GM12891 (cell line): Measurements from ENCODE around the gene NR2C2.

Experiments used
- POLR2A ChIP-seq: IDR thresholded peaks from 2 replicates; pipeline ENCODE4 v1.6.1; 2011; ENCODE audit warnings: low read depth, low read length, control low read depth
- POLR2AphosphoS5 ChIP-seq: IDR thresholded peaks from 2 replicates; pipeline ENCODE4 v1.6.1; 2011; ENCODE audit warnings: low read depth, low read length, control low read depth
- SPI1 ChIP-seq: IDR thresholded peaks from 2 replicates; pipeline ENCODE4 v1.6.1; 2011; ENCODE audit warnings: low read depth, low read length, control low read depth

DNA sequence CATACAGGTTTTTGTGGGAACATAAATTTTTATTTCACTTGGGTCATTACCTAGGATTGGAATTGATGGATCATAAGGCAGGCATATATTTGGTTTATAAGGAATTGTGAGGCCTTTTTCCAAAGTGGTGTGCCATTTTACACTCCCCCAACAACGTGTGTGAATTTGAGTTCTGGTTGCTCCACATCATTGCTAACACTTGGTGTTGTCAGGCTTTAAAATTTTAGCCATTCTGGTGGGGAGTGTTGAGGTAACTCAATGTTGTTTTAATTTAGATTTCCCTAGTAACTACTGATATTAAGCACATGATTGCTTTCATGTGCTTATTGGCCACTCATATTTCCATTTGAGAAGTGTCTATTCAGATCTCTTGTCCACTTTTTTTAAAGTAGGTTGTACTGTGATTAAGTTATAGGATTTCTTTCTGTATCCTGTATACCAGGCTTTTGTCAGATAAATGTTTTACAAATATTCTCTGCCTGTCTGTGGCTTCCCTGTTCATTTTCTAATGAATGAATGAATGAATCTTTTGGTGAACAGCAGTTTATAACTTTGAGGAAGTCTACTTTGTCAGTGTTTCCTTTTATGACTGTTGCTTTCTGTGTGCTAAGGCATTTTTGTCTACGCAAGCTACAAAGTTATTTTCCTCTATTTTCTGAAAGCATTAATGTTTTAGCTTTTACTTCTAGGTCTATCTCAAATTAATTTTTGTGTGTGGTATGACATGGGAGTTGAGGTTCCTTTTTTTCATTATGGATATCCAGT is 17.9 kb upstream of the NR2C2 start:
- TF ChIP-seq POLR2AphosphoS5 (no peak), SPI1 (peak; percentile 40; the same call in 1 of the 2 replicates), POLR2A (no peak)
